HCT116 (cell line): Measurements from ENCODE around the gene PIK3C3. TPM values are rescaled to one million over a fixed set of nuclear protein-coding genes. Genes with fewer than 3 reads are reported as not detected.

Experiments
- ATAC-seq: fragments of 200-7000 bp; cut with Tn5 transposase; 2 replicates; pipeline ENCODE4 v1.9.1; 2020; ENCODE audit warnings: mild to moderate bottlenecking, moderate library complexity
- BruUV-seq: library from RNA; stranded (reverse); fragments of 400-500 nt; replicated peaks from 2 replicates; lab custom pipeline; 2021; lab: Mats Ljungman, UMichigan
- CTCF ChIA-PET: fragments of 300-600 bp; sonication (Branson Sonifier 250); formaldehyde crosslinking; loops from one replicate; lab custom pipeline; 2021; ENCODE audit warnings: antibody characterized with exemption; lab: Charles Lee
- POLR2A ChIA-PET: fragments of 300-600, 350-600 bp; sonication (Branson Sonifier 250); formaldehyde crosslinking; loops from one replicate; lab custom pipeline; 2021; ENCODE audit warnings: antibody characterized with exemption; lab: Charles Lee
- RAD21 ChIA-PET, 2 experiments: fragments of 300-600 bp; sonication (Branson Sonifier 250); formaldehyde crosslinking; loops; one replicate each; lab custom pipeline; 2023; ENCODE audit warnings: low total read pairs in 2 of 2; ENCODE audit not compliant: uncharacterized antibody in 2 of 2, unreplicated experiment in 2 of 2, low non-redundant PET in 1 of 2; lab: Charles Lee
- DNase-seq: peaks from one replicate; pipeline ENCODE4 v3.0.0-alpha.2; 2010; ENCODE audit warnings: low read depth, low spot score
- H2AFZ ChIP-seq: fragments of 200-600 bp; shearing (Covaris generic), sonication (generic); 2 replicates; pipeline ENCODE4 v1.6.1; 2017; ENCODE audit warnings: low read depth, mixed run types, mixed read lengths, antibody characterized with exemption, low read length; ENCODE audit not compliant: poor library complexity, severe bottlenecking
- H3K27ac ChIP-seq: 2 replicates; pipeline ENCODE4 v1.5.1; 2012; ENCODE audit warnings: low read depth, low read length
- H3K27me3 ChIP-seq: fragments of 200-600 bp; sonication (generic); 2 replicates; pipeline ENCODE4 v1.6.1; 2016; ENCODE audit warnings: mixed run types, low read length, mixed read lengths; ENCODE audit not compliant: insufficient read depth
- H3K36me3 ChIP-seq, 2 experiments: fragments of 200-500 bp in 1 of 2; fragments of 200-600 bp in 1 of 2; sonication (Bioruptor generic) in 1 of 2; sonication (generic) in 1 of 2; 2 replicates each; pipeline versions ENCODE4 v1.5.1 to v1.6.1; 2014 to 2016; ENCODE audit warnings: low read length in 2 of 2, inconsistent platforms in 1 of 2, mixed read lengths in 1 of 2, mixed run types in 1 of 2; ENCODE audit not compliant: insufficient read depth in 2 of 2, control insufficient read depth in 1 of 2
- H3K4me1 ChIP-seq, 2 experiments: fragments of 200-600 bp in 1 of 2; sonication (generic) in 1 of 2; 2 replicates each; pipeline versions ENCODE4 v1.5.1 to v1.6.1; 2012 to 2017; ENCODE audit warnings: low read length in 2 of 2, inconsistent platforms in 1 of 2, mild to moderate bottlenecking in 1 of 2, mixed read lengths in 1 of 2, mixed run types in 1 of 2, moderate library complexity in 1 of 2; ENCODE audit not compliant: insufficient read depth in 2 of 2, control insufficient read depth in 1 of 2
- H3K4me2 ChIP-seq: fragments of 200-600 bp; sonication (generic); 2 replicates; pipeline ENCODE4 v1.6.1; 2017; ENCODE audit warnings: mixed run types, low read length, mixed read lengths
- H3K4me3 ChIP-seq, 2 experiments: fragments of 200-600 bp in 1 of 2; sonication (generic) in 1 of 2; replicated peaks in 1 of 2; 2 replicates each; pipeline ENCODE4 v1.5.1; 2011 to 2016; ENCODE audit warnings: low read length in 2 of 2, control low read depth in 1 of 2, low read depth in 1 of 2, mild to moderate bottlenecking in 1 of 2, mixed read lengths in 1 of 2, mixed run types in 1 of 2
- H3K79me2 ChIP-seq: fragments of 200-600 bp; sonication (generic); 2 replicates; pipeline ENCODE4 v1.6.1; 2017; ENCODE audit warnings: mild to moderate bottlenecking, mixed run types, low read length, moderate library complexity, mixed read lengths; ENCODE audit not compliant: insufficient read depth
- H3K9ac ChIP-seq: fragments of 200-600 bp; sonication (generic); 2 replicates; pipeline ENCODE4 v1.6.1; 2016; ENCODE audit warnings: low read length, mixed read lengths
- H3K9me2 ChIP-seq: fragments of 200-600 bp; sonication (generic), shearing (Covaris generic); 2 replicates; pipeline ENCODE4 v1.6.1; 2017; ENCODE audit warnings: mixed run types, mild to moderate bottlenecking, moderate library complexity; ENCODE audit not compliant: insufficient read depth
- H3K9me3 ChIP-seq, 2 experiments: fragments of 200-500 bp in 1 of 2; fragments of 200-600 bp in 1 of 2; sonication (Bioruptor generic) in 1 of 2; sonication (generic) in 1 of 2; 2 replicates each; pipeline ENCODE4 v1.6.1; 2014 to 2017; ENCODE audit warnings: low read length in 2 of 2, mixed read lengths in 2 of 2, inconsistent platforms in 1 of 2, low read depth in 1 of 2, mild to moderate bottlenecking in 1 of 2, mixed run types in 1 of 2, moderate library complexity in 1 of 2; ENCODE audit not compliant: control insufficient read depth in 1 of 2, insufficient read depth in 1 of 2
- H4K20me1 ChIP-seq: fragments of 200-600 bp; sonication (generic), shearing (Covaris generic); 2 replicates; pipeline ENCODE4 v1.6.1; 2017; ENCODE audit warnings: mixed run types, mild to moderate bottlenecking, moderate library complexity; ENCODE audit not compliant: insufficient read depth
- ATF3 ChIP-seq: IDR thresholded peaks from 2 replicates; pipeline ENCODE4 v1.6.1; 2012
- CBX3 ChIP-seq: IDR thresholded peaks from 2 replicates; pipeline ENCODE4 v1.6.1; 2012; ENCODE audit warnings: low read depth
- EGR1 ChIP-seq: IDR thresholded peaks from 2 replicates; pipeline ENCODE4 v1.6.1; 2012; ENCODE audit warnings: low read depth
- ELF1 ChIP-seq: IDR thresholded peaks from 2 replicates; pipeline ENCODE4 v1.6.1; 2012; ENCODE audit warnings: low read depth, borderline replicate concordance
- EZH2 ChIP-seq: fragments of 200-600 bp; sonication (generic); IDR thresholded peaks from 2 replicates; pipeline ENCODE4 v1.6.1; 2017; ENCODE audit warnings: antibody characterized with exemption, mixed run types
- FOSL1 ChIP-seq: IDR thresholded peaks from 2 replicates; pipeline ENCODE4 v1.6.1; 2012; ENCODE audit warnings: low read depth
- JUND ChIP-seq: IDR thresholded peaks from 2 replicates; pipeline ENCODE4 v1.6.1; 2012
- POLR2AphosphoS5 ChIP-seq: IDR thresholded peaks from 2 replicates; pipeline ENCODE4 v1.6.1; 2011; ENCODE audit warnings: mild to moderate bottlenecking, low read depth, low read length, moderate library complexity
- RAD21 ChIP-seq: IDR thresholded peaks from 2 replicates; pipeline ENCODE4 v1.6.1; 2012; ENCODE audit warnings: low read depth, mild to moderate bottlenecking
- SIN3A ChIP-seq: IDR thresholded peaks from 2 replicates; pipeline ENCODE4 v1.6.1; 2012; ENCODE audit warnings: low read depth
- SP1 ChIP-seq: IDR thresholded peaks from 2 replicates; pipeline ENCODE4 v1.6.1; 2012; ENCODE audit warnings: low read depth
- intact Hi-C: fragments of 100-400 bp; cut with micrococcal nuclease; formaldehyde crosslinking; loops from 2 replicates; pipeline ENCODE4 v1.10.0; 2022
- total RNA-seq: library from RNA; stranded (reverse); gene quantifications from one replicate; pipeline ENCODE4 v1.2.1, GENCODE V29; 2021; ENCODE audit not compliant: unreplicated experiment
- TF ChIP-seq, protein P1 (sequence below): IDR thresholded peaks from 2 replicates; pipeline ENCODE4 v1.6.1; 2012
- TF ChIP-seq, protein P2 (sequence below): IDR thresholded peaks from 2 replicates; pipeline ENCODE4 v1.6.1; 2011; ENCODE audit warnings: mild to moderate bottlenecking, low read length, moderate library complexity; ENCODE audit not compliant: insufficient replicate concordance; ENCODE audit errors: extremely low read depth
- TF ChIP-seq, protein P3 (sequence below), 3 experiments: fragments of 200-600 bp in 1 of 3; sonication (generic) in 1 of 3; IDR thresholded peaks in 2 of 3; conservative IDR thresholded peaks in 1 of 3; 2 replicates each; pipeline ENCODE4 v1.5.1; 2012 to 2017; ENCODE audit warnings: low read depth in 2 of 3, low read length in 2 of 3, antibody characterized with exemption in 1 of 3, borderline replicate concordance in 1 of 3, control low read depth in 1 of 3, mild to moderate bottlenecking in 1 of 3, mixed read lengths in 1 of 3, mixed run types in 1 of 3, moderate library complexity in 1 of 3; ENCODE audit not compliant: insufficient read depth in 1 of 3

Gene PIK3C3
- total RNA-seq, 1 experiment from 2014 or later, result 40.4 TPM

GRCh38 chr18:42041793-42042192 is 86.8 kb downstream of the PIK3C3 start:
- ChIA-PET POLR2A (no interaction called here), RAD21 (no interaction called here), CTCF (no interaction called here)
- no peaks in the 10 kb centered on the region for H3K27me3 ChIP-seq
- DNase-seq (no peak), ATAC-seq (no peak)
- H3K9me2 ChIP-seq, result no peaks in the 10 kb centered on the region
- H3K27ac ChIP-seq, result no peak overlapping the region
- H3K36me3 ChIP-seq, result peaks cover 0 to 11% of the 10 kb centered on the region in 2 experiments; a peak in 1 of 4 replicates
- H3K4me1 ChIP-seq, result no peaks in the 10 kb centered on the region
- no peaks in the 10 kb centered on the region for H3K79me2 ChIP-seq
- no peak overlapping the region for H3K4me2 ChIP-seq
- no peak overlapping the region for H2AFZ ChIP-seq
- H3K9me3 ChIP-seq, result no peaks in the 10 kb centered on the region
- H3K9ac ChIP-seq, result no peak overlapping the region
- intact Hi-C loops, result no loop called here
- TF ChIP-seq SIN3A (no peak), JUND (no peak), FOSL1 (no peak)
- TF ChIP-seq, protein P1, sequence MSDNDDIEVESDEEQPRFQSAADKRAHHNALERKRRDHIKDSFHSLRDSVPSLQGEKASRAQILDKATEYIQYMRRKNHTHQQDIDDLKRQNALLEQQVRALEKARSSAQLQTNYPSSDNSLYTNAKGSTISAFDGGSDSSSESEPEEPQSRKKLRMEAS, result no peak
- H3K4me3 ChIP-seq, result no peak overlapping the region
- H4K20me1 ChIP-seq, result no peaks in the 10 kb centered on the region
- no TSS peak for BruUV-seq

- Histone ChIP-seq H4K20me1 (no peaks in the 10 kb centered on the region), H3K4me2 (no peak overlapping the region), H3K9me2 (no peaks in the 10 kb centered on the region), H3K36me3 (0 out of 4 replicates have a peak, but pooled peaks cover 0 to 4% of the 10 kb centered on the region in 2 experiments), H3K9ac (no peak overlapping the region), H3K9me3 (no peaks in the 10 kb centered on the region), H3K27ac (no peak overlapping the region), H3K27me3 (no peaks in the 10 kb centered on the region), H3K4me1 (no peaks in the 10 kb centered on the region), H2AFZ (no peak overlapping the region), H3K4me3 (no peak overlapping the region), H3K79me2 (no peaks in the 10 kb centered on the region)
- intact Hi-C loops, result no loop called here
- POLR2A ChIA-PET, result no interaction called here
- no TSS peak for BruUV-seq
- no peak for ATAC-seq
- DNase-seq, result no peak
- CTCF ChIA-PET, result no interaction called here
- RAD21 ChIA-PET, result no interaction called here
- TF ChIP-seq SP1 (no peak), RAD21 (no peak), POLR2AphosphoS5 (no peak), JUND (no peak), EZH2 (no peak), CBX3 (no peak), EGR1 (no peak), FOSL1 (no peak), ELF1 (no peak), ATF3 (no peak), SIN3A (no peak)
- TF ChIP-seq, protein P2, sequence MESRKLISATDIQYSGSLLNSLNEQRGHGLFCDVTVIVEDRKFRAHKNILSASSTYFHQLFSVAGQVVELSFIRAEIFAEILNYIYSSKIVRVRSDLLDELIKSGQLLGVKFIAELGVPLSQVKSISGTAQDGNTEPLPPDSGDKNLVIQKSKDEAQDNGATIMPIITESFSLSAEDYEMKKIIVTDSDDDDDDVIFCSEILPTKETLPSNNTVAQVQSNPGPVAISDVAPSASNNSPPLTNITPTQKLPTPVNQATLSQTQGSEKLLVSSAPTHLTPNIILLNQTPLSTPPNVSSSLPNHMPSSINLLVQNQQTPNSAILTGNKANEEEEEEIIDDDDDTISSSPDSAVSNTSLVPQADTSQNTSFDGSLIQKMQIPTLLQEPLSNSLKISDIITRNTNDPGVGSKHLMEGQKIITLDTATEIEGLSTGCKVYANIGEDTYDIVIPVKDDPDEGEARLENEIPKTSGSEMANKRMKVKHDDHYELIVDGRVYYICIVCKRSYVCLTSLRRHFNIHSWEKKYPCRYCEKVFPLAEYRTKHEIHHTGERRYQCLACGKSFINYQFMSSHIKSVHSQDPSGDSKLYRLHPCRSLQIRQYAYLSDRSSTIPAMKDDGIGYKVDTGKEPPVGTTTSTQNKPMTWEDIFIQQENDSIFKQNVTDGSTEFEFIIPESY, result no peak
- TF ChIP-seq, protein P3, sequence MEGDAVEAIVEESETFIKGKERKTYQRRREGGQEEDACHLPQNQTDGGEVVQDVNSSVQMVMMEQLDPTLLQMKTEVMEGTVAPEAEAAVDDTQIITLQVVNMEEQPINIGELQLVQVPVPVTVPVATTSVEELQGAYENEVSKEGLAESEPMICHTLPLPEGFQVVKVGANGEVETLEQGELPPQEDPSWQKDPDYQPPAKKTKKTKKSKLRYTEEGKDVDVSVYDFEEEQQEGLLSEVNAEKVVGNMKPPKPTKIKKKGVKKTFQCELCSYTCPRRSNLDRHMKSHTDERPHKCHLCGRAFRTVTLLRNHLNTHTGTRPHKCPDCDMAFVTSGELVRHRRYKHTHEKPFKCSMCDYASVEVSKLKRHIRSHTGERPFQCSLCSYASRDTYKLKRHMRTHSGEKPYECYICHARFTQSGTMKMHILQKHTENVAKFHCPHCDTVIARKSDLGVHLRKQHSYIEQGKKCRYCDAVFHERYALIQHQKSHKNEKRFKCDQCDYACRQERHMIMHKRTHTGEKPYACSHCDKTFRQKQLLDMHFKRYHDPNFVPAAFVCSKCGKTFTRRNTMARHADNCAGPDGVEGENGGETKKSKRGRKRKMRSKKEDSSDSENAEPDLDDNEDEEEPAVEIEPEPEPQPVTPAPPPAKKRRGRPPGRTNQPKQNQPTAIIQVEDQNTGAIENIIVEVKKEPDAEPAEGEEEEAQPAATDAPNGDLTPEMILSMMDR (IDR thresholded peaks at IDR 0.05 in 2 of 3, conservative IDR thresholded peaks at IDR 0.05 in 1 of 3; ENCODE audit: borderline replicate concordance in 1 of 3, insufficient read depth in 1 of 3, low read depth in 2 of 3, low read length in 2 of 3), result no peak
These were observed 90.3 kb downstream of the PIK3C3 start for GRCh38 chr18:42045346-42045745.
